CD4-positive, alpha-beta T cell treated with Interleukin-15 for 1 hour (primary cell): ENCODE data around the gene MGAT4D.
"Not testable (repeated sequence)": the region's sequence is repeated elsewhere in the genome, so short reads cannot be mapped to it uniquely, and the experiment has no call there.

Experiments
- DNase-seq: peaks from one replicate; pipeline ENCODE4 v3.0.0-alpha.2; 2020

Gene MGAT4D

DNA sequence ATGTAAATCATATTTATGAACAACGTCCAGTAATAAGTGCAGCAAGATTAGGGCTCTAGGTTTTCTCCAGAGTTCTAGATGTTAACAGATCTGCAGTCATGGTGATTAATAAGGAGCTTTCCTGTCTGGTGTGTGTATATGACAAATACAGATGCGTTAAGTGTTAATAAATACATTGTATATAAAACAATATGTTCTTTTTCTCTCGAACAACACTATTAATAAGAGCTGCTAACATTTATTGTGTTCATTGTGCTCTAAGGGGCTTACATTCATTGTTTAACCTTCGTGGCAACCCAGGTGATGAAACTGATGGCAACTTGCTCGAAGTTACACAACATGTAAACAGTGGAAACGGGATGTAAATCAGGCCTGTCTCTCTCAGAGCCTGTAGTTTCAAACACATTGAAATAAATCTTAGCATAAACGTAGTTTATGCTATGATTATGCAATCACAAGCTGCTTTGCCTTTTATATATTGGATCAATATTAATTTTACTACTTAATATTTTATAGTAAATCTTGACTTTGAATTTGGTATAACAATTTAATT, 70.1 kb downstream of the MGAT4D start:
- DNase-seq, result no peak

DNA sequence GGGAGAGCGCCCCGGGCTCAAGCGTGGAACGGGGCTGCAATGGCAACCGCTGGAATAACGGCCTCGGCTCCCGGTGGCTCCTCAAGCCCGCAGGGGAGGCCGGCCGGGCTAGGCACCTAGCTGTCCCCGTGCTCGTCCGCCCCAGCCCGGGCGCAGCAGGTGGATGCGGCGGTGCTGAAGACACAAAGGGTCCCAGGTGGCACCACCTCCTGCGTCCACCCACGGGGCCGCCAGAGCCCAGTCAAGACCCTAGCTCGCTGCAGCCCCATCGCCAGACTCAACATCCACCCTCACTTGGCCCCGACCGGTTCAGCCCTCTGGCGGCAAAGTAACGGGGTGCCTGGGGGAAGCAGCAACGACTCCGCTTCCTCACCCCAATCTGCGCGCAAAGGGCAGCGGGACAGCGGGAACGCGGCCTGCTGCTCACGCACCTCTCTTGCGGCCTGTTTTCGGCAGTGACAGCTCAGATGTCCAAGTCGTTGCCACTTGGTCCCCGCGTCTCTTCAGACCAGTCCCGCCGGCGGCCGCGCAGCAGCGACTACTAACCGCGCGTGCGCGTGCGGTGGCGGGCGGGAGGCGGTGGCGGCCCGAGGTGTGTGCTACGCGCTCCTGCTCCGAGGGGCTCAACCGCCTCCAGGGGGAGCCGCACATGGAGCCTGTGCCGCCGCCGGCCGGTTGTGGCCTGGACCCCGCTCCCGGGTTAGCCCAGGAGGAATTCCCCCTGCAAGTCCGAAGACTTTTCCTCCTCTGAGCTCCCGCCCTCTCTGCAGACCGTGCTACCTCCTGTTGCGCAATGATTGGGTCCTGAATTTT, 70.8 kb downstream of the MGAT4D start, which contains the start of gene CLGN:
Gene CLGN (minus strand): TSS at position 543 of the 813 bp plus-strand sequence. CDS start 14,570 bp downstream, outside the sequence.
- peak; percentile 30 for DNase-seq

DNA sequence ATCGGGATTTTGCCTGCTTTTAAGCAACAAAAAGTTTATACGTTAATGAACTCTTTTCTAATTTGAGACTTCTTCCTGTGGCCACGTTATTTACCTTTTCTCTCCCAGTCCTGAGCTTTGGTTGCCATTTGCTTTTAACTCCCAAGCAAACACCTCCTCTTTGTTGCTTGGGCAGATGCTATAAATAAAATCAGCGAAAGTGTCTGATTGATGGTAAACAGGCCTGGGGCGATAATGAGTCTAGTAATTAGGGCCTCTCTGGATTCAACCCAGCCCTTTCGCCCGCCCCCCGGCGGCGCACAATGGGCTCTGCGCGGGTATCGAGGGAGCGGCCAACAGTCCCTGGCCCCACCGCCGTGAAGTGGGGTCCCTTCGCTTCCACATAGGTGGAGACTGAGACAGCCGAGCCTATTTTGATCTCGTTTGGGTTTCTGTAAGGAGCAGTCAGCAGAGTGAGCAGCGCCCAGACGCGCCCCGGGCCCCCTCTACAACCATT, 71.4 kb downstream of the MGAT4D start:
- no peak for DNase-seq

DNA sequence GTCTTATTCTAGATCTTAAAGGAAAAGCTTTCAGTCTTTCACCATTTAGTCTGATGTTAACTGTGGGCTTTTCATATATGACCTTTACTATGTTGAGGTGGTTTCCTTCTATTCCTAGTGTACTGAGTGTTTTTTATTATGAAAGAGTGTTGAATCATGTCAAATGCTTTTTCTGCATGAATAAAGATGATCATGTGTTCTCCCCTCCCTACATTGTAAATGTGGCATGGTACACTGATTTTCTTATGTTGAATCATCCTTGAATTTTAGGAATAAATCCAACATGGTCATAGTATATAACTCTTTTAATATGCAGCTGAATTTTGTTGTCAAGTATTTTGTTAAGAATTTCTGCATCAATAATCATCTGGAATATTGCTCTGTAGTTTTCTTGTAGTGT, 75.0 kb downstream of the MGAT4D start:
- no peak for DNase-seq

DNA sequence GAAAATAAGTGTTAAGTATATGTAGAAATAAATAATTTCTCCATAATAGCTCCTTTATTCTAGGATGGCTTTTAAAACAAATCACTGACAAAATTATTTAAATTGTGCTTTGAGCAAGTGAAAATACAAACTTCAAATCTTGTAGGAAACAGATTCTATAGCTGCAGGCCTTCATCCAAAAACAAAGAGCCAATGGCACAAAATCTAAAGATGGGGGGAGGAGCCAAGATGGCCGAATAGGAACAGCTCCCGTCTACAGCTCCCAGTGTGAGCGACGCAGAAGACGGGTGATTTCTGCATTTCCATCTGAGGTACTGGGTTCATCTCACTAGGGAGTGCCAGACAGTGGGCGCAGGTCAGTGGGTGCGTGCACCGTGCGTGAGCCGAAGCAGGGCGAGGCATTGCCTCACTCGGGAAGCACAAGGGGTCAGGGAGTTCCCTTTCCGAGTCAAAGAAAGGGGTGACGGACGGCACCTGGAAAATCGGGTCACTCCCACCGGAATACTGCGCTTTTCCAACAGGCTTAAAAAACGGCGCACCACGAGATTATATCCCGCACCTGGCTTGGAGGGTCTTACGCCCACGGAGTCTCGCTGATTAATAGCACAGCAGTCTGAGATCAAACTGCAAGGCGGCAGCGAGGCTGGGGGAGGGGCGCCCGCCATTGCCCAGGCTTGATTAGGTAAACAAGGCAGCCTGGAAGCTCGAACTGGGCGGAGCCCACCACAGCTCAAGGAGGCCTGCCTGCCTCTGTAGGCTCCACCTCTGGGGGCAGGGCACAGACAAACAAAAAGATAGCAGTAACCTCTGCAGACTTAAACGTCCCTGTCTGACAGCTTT, 84.7 kb downstream of the MGAT4D start:
- not testable (repeated sequence) for DNase-seq

DNA sequence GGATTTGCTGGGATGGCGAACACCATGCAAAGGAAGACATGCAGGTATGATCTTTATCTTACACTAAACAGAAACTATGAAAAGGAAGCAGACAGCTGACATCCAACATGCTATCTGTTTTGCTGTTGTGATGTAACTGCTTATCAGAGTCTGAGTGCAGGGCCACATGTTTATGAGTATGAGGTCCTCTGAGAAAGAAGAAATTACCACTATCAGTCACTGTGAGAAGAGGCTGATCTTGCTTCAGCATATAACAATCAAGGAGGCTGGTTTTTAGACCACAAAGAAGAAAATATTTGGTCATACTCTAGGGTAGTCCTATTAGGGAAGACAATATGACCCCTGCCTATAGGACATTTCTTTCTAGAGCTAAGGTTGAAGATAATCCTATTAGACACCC, 89.1 kb downstream of the MGAT4D start:
- DNase-seq, result no peak

DNA sequence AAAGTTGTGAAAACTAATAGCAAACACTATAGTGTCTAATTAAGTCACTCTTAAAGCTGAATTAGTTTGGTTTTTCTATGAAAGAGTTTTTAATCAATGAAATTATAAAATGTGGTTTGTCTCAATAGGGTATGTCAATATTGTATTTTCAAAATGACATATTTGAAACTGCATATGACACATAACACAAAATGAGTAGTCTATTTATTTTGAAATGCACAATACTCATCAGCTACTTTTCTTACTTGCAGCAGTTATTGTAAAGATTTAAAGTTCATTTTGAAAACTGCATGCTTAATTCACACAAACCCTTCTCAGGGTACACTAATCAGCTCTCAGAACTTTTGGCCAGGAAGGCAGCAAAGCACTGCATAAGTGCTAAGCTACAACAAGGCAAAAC, 91.8 kb downstream of the MGAT4D start:
- no peak for DNase-seq

DNA sequence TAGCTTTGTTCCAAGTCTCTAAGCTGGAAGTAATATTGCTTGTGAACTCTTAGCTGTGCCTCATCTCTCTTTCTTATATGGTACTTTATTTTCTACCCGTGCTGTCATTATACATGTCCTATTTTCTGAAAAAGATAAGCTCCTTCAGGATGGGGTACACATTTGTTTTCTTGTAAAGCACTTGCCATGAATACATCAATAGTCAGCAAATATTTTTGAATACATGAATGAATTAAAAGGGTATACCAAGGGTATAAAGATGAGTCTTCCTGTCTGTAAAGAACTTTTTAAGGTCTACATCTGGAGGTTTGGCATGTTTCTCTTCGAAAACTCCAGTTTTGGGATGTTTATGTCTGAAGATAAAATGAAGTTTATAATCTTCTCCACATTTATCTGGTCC, 98.0 kb downstream of the MGAT4D start:
- DNase-seq, result no peak

DNA sequence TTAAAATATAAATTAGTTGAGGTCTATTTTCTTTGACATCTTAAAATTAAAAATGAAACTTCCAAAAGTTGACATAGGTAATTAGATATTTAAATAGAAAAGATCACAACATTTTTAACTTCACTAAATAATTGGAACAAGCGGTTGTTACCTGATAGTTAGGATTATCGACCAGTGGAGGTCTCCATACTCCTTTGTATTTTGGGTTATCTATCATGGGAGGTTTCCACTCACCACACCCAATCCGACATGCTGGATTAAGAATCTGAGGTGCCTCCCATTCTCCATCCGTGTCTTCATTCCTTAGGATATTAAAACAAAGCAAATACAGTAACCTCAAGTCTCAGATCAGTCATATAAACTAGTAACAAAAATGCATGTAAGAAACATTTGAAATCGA, 102.4 kb downstream of the MGAT4D start:
- no peak for DNase-seq
